GM18868 (cell line): ENCODE results near the gene BCDIN3D.
"Not testable (repeated sequence)": the region's sequence is repeated elsewhere in the genome, so short reads cannot be mapped to it uniquely, and the experiment has no call there.

ENCODE experiments used
- ATAC-seq: cut with Tn5 transposase; IDR thresholded peaks from one replicate; pipeline ENCODE4 v1.9.1; 2021; ENCODE audit warnings: mild to moderate bottlenecking, moderate library complexity; ENCODE audit not compliant: unreplicated experiment

The BCDIN3D gene

GRCh38 chr12:49842519-49843352, at the start of gene BCDIN3D:
BCDIN3D (minus strand) TSS chr12:49843106; CDS start chr12:49843087, 19 bp downstream.
- peak; percentile 89 for ATAC-seq

- ATAC-seq: no peak
Measured at GRCh38 chr12:49892084-49892731, 49.3 kb upstream of the BCDIN3D start.

- ATAC-seq: no peak
Measured at GRCh38 chr12:49891476-49891875, 48.6 kb upstream of the BCDIN3D start.

GRCh38 chr12:49891012-49891411, 48.1 kb upstream of the BCDIN3D start:
- ATAC-seq: no peak

GRCh38 chr12:49890096-49890461, 47.2 kb upstream of the BCDIN3D start:
- no peak for ATAC-seq

GRCh38 chr12:49889361-49890095, 46.6 kb upstream of the BCDIN3D start:
- no peak for ATAC-seq

- ATAC-seq: no peak
Measured at GRCh38 chr12:49888461-49889151, 45.7 kb upstream of the BCDIN3D start.

- ATAC-seq: no peak
Measured at GRCh38 chr12:49887536-49888401, 44.9 kb upstream of the BCDIN3D start.

GRCh38 chr12:49887091-49887490, 44.2 kb upstream of the BCDIN3D start:
- no peak for ATAC-seq

- no peak for ATAC-seq
Measured at GRCh38 chr12:49885663-49886461, 43.0 kb upstream of the BCDIN3D start.

GRCh38 chr12:49885118-49885517, 42.2 kb upstream of the BCDIN3D start:
- ATAC-seq: no peak

GRCh38 chr12:49882851-49883464, 40.1 kb upstream of the BCDIN3D start:
- no peak for ATAC-seq

- no peak for ATAC-seq
Measured at GRCh38 chr12:49882248-49882850, 39.4 kb upstream of the BCDIN3D start.

GRCh38 chr12:49881415-49882247, 38.7 kb upstream of the BCDIN3D start:
- ATAC-seq: no peak

GRCh38 chr12:49880756-49881414, 38.0 kb upstream of the BCDIN3D start:
- ATAC-seq: no peak

- not testable (repeated sequence) for ATAC-seq
Measured at GRCh38 chr12:49879065-49879464, 36.2 kb upstream of the BCDIN3D start.

- no peak for ATAC-seq
Measured at GRCh38 chr12:49878021-49878420, 35.1 kb upstream of the BCDIN3D start.
